RCC 7860 (cell line): ENCODE results near the gene ASCC1.
"Not testable (repeated sequence)": the region's sequence is repeated elsewhere in the genome, so short reads cannot be mapped to it uniquely, and the experiment has no call there.

Source experiments
- DNase-seq: peaks from one replicate; pipeline ENCODE4 v3.0.0-alpha.2; 2015; ENCODE audit warnings: low spot score
- FAIRE-seq: peaks from 2 replicates; lab custom pipeline; 2012; peaks lifted over from hg19 to GRCh38; lab: Jason Lieb, UNC

Gene ASCC1

DNA sequence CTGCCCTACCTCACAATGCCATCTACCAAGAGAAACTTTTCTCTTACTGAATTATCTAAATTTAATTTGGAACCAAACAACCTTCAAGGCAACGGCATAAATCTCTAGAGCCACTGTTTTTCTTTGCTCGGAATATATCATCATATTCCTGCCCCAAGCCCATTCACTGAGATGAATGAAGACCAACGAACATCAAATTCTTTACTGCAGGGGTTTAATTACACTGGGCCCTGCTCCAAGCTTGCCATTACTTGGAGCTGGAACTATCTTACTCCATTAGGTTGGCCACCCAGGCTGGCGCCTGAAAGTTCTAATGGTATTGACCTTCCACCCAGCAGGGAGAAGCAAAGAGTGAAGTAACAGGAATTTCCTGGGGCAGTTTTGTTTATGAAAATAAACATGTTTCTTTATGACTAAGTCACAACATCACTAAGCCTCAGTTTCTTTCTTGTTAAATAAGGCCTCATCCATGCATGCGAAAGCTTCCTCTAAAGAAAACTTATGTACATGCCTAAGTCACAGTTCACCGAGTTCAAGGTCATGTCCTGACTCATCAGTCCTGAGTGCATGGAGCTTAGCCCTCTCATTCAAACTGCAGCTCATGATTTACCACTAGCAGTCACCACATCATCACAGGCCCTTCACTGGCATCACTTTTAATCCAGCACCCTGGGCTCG is 42.3 kb downstream of the ASCC1 start:
- DNase-seq (peak; percentile 86), FAIRE-seq (peak; percentile 89)

DNA sequence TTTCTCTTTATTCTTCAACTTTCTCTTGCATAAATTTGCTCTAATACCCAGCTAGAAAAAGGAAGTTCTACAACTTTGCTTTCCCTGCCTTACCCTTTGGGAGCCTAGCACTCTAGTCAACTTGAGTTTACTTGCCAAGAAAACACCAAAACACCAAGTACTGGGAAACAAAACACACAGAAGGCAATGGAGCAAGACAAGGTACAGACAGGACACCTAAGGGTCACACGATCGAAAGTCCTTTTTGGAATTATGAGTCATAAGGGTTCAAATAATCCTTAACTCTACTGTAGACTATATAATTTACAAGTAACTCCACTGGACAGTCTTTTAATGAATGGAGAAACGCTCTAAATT is 42.8 kb downstream of the ASCC1 start:
- DNase-seq, result peak; percentile 42
- no peak for FAIRE-seq

DNA sequence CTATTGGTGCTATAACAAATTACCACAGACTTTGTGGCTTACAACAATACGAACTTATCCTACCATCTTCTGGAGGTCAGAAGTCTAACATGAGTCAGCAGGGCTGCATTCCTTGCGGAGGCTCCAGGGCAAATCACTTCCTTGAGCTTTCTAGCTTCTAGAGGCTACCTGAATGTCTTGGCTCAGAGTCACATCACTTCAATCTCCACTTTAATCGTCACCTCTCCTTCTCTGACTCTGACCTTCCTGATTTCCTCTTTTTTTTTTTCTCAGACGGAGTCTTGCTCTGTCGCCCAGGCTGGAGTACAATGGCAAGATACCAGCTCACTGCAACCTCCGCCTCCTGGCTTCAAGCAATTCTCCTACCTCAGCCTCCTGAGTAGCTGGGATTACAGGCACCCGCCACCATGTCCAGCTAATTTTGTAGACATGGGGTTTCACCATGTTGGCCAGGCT is 44.9 kb downstream of the ASCC1 start:
- peak; percentile 98 for DNase-seq
- FAIRE-seq, result peak; percentile 99

GRCh38 chr10:72170733-72171132 is 45.3 kb downstream of the ASCC1 start:
- FAIRE-seq, result no peak
- DNase-seq, result no peak

GRCh38 chr10:72170263-72170662 is 45.8 kb downstream of the ASCC1 start:
- peak; percentile 88 for FAIRE-seq
- peak; percentile 73 for DNase-seq

DNA sequence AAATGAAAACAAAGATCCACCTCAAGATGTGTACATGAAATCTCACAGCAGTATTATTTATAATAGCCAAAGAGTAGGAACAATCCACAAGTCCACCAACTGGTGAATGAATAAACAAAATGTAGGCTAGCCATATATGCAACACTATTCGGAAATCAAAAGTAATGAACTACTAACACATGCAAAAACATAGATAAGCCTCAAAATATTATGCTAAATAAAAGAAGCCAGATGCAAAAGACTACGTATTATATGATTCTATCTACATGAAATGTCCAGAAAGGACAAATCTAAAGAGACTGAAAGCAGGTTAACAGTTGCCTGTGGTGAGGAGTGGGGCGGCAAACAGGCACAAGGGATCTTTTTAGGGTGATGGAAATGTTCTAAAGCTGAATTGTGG is 49.0 kb downstream of the ASCC1 start:
- DNase-seq (no peak), FAIRE-seq (no peak)

- no peak for FAIRE-seq
- DNase-seq, result no peak
Observed at GRCh38 chr10:72164617-72165016, 51.5 kb downstream of the ASCC1 start.

GRCh38 chr10:72162978-72163377 is 53.1 kb downstream of the ASCC1 start:
- DNase-seq, result no peak
- peak; percentile 69 for FAIRE-seq

- FAIRE-seq, result no peak
- DNase-seq, result no peak
Observed at GRCh38 chr10:72158176-72158575, 57.9 kb downstream of the ASCC1 start.

DNA sequence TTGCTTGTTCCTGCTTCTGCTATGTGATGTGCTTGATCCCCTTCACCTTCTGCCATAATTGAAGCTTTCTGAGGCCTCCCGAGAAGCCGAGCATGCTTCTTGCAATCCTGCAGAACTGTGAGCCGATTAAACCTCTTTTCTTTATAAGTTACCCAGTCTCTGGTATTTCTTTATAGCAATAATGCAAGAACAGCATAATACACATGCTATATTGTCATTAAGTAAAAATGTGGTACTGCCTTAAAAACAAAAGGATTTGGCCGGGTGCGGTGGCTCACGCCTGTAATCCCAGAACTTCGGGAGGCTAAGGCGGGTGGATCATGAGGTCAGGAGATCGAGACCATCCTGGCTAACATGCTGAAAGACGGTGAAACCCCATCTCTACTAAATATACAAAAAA is 59.9 kb downstream of the ASCC1 start:
- FAIRE-seq (no peak), DNase-seq (no peak)

GRCh38 chr10:72152286-72152685 is 63.8 kb downstream of the ASCC1 start:
- DNase-seq (no peak), FAIRE-seq (no peak)

GRCh38 chr10:72150746-72151478 is 65.2 kb downstream of the ASCC1 start:
- not testable (repeated sequence) for DNase-seq, FAIRE-seq

DNA sequence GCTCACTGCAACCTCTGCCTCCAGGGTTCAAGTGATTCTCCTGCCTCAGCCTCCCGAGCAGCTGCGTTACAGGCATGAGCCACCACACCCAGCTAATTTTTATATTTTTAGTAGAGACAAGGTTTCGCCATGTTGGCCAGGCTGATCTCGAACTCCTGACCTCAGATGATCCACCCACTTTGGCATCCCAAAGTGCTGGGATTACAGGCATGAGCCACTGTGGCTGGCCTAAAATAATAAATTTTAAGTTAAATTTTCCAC is 68.8 kb downstream of the ASCC1 start:
- DNase-seq, FAIRE-seq: not testable (repeated sequence)

DNA sequence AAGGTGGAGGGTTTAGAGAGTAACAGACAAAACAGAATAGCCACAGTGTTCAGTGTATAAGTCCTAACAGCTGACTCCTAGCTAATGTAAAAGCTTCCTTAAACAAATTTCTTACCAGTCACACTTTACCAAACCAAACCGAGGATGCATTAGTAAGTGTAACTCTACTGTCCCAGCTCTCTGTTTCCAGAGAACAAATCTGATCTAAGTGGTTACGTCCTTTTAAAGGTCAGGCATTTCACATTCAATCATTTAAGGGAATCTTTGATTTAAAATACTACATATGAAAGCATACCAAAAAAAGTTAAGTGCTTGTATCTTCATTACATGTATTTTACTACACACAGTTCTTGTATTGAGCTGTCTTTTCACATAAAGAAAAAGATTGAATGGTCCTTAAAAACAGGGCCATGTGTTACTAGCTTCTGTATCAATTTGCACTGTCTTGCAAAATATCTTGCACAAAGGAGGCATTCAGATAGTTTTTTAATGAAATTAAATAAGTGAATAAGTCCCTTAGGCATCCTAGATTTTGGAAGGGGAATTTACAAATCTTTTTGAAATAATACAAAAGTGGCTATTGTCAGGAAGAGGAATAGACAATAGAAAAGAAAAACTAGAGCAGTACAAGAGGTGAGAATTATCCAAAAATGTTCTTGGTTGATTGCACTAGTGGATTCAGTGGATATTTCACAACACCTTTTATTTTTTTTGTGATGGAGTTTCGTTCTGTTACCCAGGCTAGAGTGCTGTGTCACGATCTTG is 69.3 kb downstream of the ASCC1 start:
- no peak for FAIRE-seq
- no peak for DNase-seq

GRCh38 chr10:72146071-72146470 is 70.0 kb downstream of the ASCC1 start:
- peak; percentile 75 for DNase-seq
- peak; percentile 88 for FAIRE-seq

DNA sequence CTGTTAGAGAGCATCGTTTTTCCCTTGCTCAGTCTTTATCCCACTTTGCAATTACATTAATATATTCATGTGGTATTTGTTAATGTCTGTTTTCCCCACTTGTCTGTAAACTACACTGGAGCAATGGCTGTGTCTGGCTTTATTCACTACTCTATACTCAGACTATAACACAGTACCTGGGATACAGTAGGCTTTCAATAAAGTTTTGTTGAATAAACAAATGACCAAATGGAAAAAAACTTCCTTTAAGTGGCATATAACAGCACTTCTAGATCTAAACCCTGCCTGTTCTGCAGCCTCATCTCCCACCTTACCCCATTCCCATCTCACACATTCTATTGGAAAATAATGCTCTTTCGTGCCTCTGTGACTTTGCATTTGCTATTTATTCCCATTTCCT is 70.4 kb downstream of the ASCC1 start:
- FAIRE-seq (no peak), DNase-seq (no peak)

- no peak for FAIRE-seq
- no peak for DNase-seq
Observed at GRCh38 chr10:72140850-72141249, 75.2 kb downstream of the ASCC1 start.

DNA sequence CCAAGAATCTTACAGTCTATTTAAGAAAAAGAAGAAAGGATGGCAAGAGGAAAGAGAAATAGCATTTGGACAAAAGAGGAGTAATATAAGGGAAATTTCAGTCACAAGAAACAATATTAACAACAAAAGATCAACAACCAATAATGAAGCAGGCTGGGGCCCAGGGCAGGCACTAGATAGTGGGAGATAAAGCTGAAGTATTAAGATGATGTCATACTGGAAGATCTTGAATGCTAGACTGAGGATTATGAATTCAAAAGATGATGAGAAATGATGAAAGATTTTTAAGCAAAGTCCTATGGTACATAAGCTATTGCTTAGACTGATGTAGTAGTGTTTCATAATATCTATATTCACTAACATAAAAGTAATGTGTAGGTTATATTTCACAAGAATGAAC is 75.9 kb downstream of the ASCC1 start:
- FAIRE-seq (no peak), DNase-seq (no peak)

DNA sequence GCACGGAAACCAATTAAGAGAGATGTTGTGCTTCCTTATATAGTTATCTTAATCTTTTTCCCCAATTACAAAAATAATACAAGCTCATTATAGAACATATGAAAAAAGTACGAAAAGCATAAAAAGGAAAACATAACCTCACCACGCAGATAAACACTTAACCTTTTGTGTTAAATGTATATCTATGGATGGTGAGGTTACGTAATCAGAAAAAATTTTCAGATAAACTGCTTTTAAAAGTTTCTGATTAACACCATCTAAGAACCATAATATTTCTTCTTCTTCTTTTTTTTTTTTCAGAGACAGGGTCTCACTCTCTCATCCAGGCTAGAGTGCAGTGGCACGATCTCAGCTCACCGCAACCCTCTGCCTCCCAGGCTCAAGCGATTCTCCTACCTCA is 78.5 kb downstream of the ASCC1 start:
- DNase-seq (no peak), FAIRE-seq (no peak)

- FAIRE-seq, DNase-seq: not testable (repeated sequence)
Observed at GRCh38 chr10:72136225-72136624, 79.9 kb downstream of the ASCC1 start.

DNA sequence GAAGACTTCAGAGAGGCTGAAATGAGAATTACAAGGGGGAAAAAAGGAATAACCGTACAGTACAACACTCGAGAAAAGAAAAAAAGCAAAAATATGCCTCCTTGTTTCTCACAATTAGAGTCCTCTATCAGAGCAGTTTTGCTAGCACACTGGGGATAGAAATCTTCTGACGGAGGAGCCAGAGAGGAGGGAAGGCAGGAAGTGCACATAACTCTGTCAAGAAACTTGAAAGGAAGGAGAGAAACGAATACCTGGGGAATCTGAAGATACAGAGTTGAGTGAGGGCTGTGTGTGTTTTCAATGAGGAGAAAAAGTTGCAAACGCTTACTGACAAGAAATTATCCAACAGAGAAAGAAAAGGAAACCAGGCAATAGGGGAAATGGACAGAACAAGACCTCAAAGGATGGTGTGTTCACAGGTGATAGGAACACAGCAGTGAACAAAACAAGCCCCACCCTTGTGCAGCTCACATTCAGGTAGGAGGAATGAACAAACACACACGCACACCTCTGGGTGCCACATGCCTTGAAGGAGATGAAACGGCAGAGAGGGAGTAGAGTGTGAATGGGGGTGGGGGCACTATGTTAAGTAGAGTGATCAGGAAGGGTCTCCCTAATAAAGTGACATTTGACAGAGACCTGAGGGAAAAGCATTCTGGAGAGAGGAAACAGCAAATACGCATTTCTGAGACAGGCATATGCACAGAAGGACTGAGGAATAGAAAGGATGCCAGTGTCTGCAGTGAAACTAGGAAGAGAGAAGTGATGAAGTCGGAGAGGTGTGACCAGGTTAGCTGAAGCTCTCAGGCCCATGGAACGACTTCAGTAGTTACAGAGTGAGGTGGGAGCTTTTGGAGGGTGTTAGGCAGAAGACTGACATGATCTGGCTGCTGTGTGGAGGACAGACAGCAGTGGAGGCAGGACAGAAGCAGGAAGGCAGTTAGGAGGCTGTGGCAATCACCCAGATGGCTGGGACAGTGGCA is 81.0 kb downstream of the ASCC1 start:
- FAIRE-seq (no peak), DNase-seq (no peak)
